Measurements from ENCODE around the gene STX11. TPM values are rescaled to one million over a fixed set of nuclear protein-coding genes. Genes with fewer than 3 reads are reported as not detected.
"Not testable (repeated sequence)": the region's sequence is repeated elsewhere in the genome, so short reads cannot be mapped to it uniquely, and the experiment has no call there.

The STX11 gene
- total RNA-seq, 1 donor from 2014 or later = 8.9 TPM

GRCh38 chr6:144160431-144161005 lies 10.2 kb downstream of the STX11 start:
- intact Hi-C loops (cut with DNase I) = no loop called here
- no peak for ATAC-seq (ENCODE audit: poor library complexity)
- no peak for DNase-seq

- no peak for DNase-seq
- ATAC-seq (ENCODE audit: poor library complexity) = no peak
- intact Hi-C loops (cut with DNase I) = no loop called here
Observed at GRCh38 chr6:144161975-144162374, 11.7 kb downstream of the STX11 start.

GRCh38 chr6:144162977-144163376 lies 12.7 kb downstream of the STX11 start:
- intact Hi-C loops (cut with DNase I) = no loop called here
- no peak for DNase-seq
- ATAC-seq (ENCODE audit: poor library complexity) = no peak

GRCh38 chr6:144165784-144166183 lies 15.5 kb downstream of the STX11 start:
- intact Hi-C loops (cut with DNase I) = no loop called here
- DNase-seq = no peak
- ATAC-seq (ENCODE audit: poor library complexity) = no peak

GRCh38 chr6:144170044-144170443 lies 19.7 kb downstream of the STX11 start:
- ATAC-seq (ENCODE audit: poor library complexity) (no peak), DNase-seq (no peak)
- intact Hi-C loops (cut with DNase I) = no loop called here

- DNase-seq = no peak
- intact Hi-C loops (cut with DNase I) = no loop called here
- ATAC-seq (ENCODE audit: poor library complexity) = peak; percentile 81
Observed at GRCh38 chr6:144171406-144171805, 21.1 kb downstream of the STX11 start.

GRCh38 chr6:144174006-144174405 lies 23.7 kb downstream of the STX11 start:
- ATAC-seq (ENCODE audit: poor library complexity) = no peak
- intact Hi-C loops (cut with DNase I) = no loop called here
- no peak for DNase-seq

GRCh38 chr6:144176043-144176442 lies 25.7 kb downstream of the STX11 start:
- intact Hi-C loops (cut with DNase I) = no loop called here
- no peak for DNase-seq
- ATAC-seq (ENCODE audit: poor library complexity) = no peak

- intact Hi-C loops (cut with DNase I) = no loop called here
- DNase-seq = no peak
- ATAC-seq (ENCODE audit: poor library complexity) = no peak
Observed at GRCh38 chr6:144177726-144178125, 27.4 kb downstream of the STX11 start.

GRCh38 chr6:144178323-144178722 lies 28.0 kb downstream of the STX11 start:
- no peak for DNase-seq
- intact Hi-C loops (cut with DNase I) = no loop called here
- ATAC-seq (ENCODE audit: poor library complexity) = no peak

GRCh38 chr6:144179237-144179636 lies 28.9 kb downstream of the STX11 start:
- intact Hi-C loops (cut with DNase I) = no loop called here
- no peak for DNase-seq
- ATAC-seq (ENCODE audit: poor library complexity) = no peak

- intact Hi-C loops (cut with DNase I) = no loop called here
- ATAC-seq (ENCODE audit: poor library complexity) = no peak
- DNase-seq = no peak
Observed at GRCh38 chr6:144179828-144180227, 29.5 kb downstream of the STX11 start.

- ATAC-seq (ENCODE audit: poor library complexity); intact Hi-C loops (cut with DNase I); DNase-seq: not testable (repeated sequence)
Observed at GRCh38 chr6:144180354-144180753, 30.0 kb downstream of the STX11 start.

- intact Hi-C loops (cut with DNase I) = no loop called here
- ATAC-seq (ENCODE audit: poor library complexity) (peak; percentile 22), DNase-seq (no peak)
Observed at GRCh38 chr6:144181639-144182038, 31.3 kb downstream of the STX11 start.

- ATAC-seq (ENCODE audit: poor library complexity) = not testable (repeated sequence)
Observed at GRCh38 chr6:144184186-144184585, 33.9 kb downstream of the STX11 start.

GRCh38 chr6:144185133-144185836 lies 35.0 kb downstream of the STX11 start:
- ATAC-seq (ENCODE audit: poor library complexity) (no peak), DNase-seq (no peak)
- intact Hi-C loops (cut with DNase I) = no loop called here

More at GRCh38 chr6:144184186-144184585, 33.9 kb downstream of the STX11 start:
- intact Hi-C loops (cut with DNase I); DNase-seq: not testable (repeated sequence)

GRCh38 chr6:144186817-144187625 lies 36.7 kb downstream of the STX11 start:
- ATAC-seq (ENCODE audit: poor library complexity) (no peak), DNase-seq (no peak)
- intact Hi-C loops (cut with DNase I) = no loop called here

GRCh38 chr6:144189351-144189750 lies 39.0 kb downstream of the STX11 start:
- no peak for ATAC-seq (ENCODE audit: poor library complexity)
- intact Hi-C loops (cut with DNase I) = no loop called here

GRCh38 chr6:144190080-144190479 lies 39.8 kb downstream of the STX11 start:
- intact Hi-C loops (cut with DNase I) = no loop called here
- DNase-seq = no peak
- no peak for ATAC-seq (ENCODE audit: poor library complexity)

More at GRCh38 chr6:144189351-144189750, 39.0 kb downstream of the STX11 start:
- DNase-seq = no peak

GRCh38 chr6:144190593-144190992 lies 40.3 kb downstream of the STX11 start:
- DNase-seq (peak; percentile 41), ATAC-seq (ENCODE audit: poor library complexity) (no peak)
- intact Hi-C loops (cut with DNase I) = no loop called here

Measured in Right ventricle myocardium superior (tissue), 1 donor.